SK-N-SH treated with all-trans-retinoic acid at 6 μM for 48 hours (cell line): ENCODE results near the gene IFNAR2.

ENCODE experiments used
- ATAC-seq: fragments of 200-7000 bp; cut with Tn5 transposase; 3 replicates; pipeline ENCODE4 v1.9.1; 2020; ENCODE audit warnings: mild to moderate bottlenecking, moderate library complexity
- ARNTL ChIP-seq: fragments of 450-650 bp; formaldehyde crosslinking; IDR thresholded peaks from 2 replicates; pipeline ENCODE4 v1.5.0; 2020; ENCODE audit warnings: low read depth, mild to moderate bottlenecking, moderate library complexity, borderline replicate concordance
- CREB5 ChIP-seq: fragments of 250-450 bp; sonication (Bioruptor Pico); IDR thresholded peaks from 2 replicates; pipeline ENCODE4 v1.5.1; 2020; ENCODE audit warnings: low read depth, mild to moderate bottlenecking, moderate library complexity
- CSDC2 ChIP-seq: fragments of 250-450 bp; sonication (Bioruptor Pico); IDR thresholded peaks from 2 replicates; pipeline ENCODE4 v1.5.0; 2020; ENCODE audit warnings: mild to moderate bottlenecking, moderate library complexity
- CSRNP3 ChIP-seq: fragments of 250-450 bp; sonication (Bioruptor Pico); IDR thresholded peaks from 2 replicates; pipeline ENCODE4 v1.5.1; 2021; ENCODE audit warnings: mild to moderate bottlenecking, moderate library complexity
- ESRRG ChIP-seq: fragments of 250-450 bp; sonication (Bioruptor Pico); IDR thresholded peaks from 2 replicates; pipeline ENCODE4 v1.6.1; 2021; ENCODE audit warnings: mild to moderate bottlenecking
- GLIS3 ChIP-seq: fragments of 250-450 bp; sonication (Bioruptor Pico); IDR thresholded peaks from 2 replicates; pipeline ENCODE4 v1.5.0; 2020; ENCODE audit warnings: mild to moderate bottlenecking, moderate library complexity
- ISL1 ChIP-seq: fragments of 250-450 bp; sonication (Bioruptor Pico); IDR thresholded peaks from 2 replicates; pipeline ENCODE4 v2.1.2; 2022; ENCODE audit warnings: mild to moderate bottlenecking, moderate library complexity
- OSR1 ChIP-seq: fragments of 250-450 bp; sonication (Bioruptor Pico); IDR thresholded peaks from 2 replicates; pipeline ENCODE4 v1.8.0; 2022; ENCODE audit warnings: moderate library complexity, mild to moderate bottlenecking, inconsistent platforms
- PPARA ChIP-seq: fragments of 250-450 bp; sonication (Bioruptor Pico); IDR thresholded peaks from 2 replicates; pipeline ENCODE4 v1.5.0; 2020; ENCODE audit warnings: mild to moderate bottlenecking, borderline replicate concordance
- RARB ChIP-seq: fragments of 250-450 bp; sonication (Bioruptor Pico); IDR thresholded peaks from 2 replicates; pipeline ENCODE4 v1.8.0; 2021; ENCODE audit warnings: mild to moderate bottlenecking, moderate library complexity
- SNAI2 ChIP-seq: fragments of 250-450 bp; sonication (Bioruptor Pico); IDR thresholded peaks from 2 replicates; pipeline ENCODE4 v1.5.0; 2020; ENCODE audit warnings: mild to moderate bottlenecking, moderate library complexity
- TCF4 ChIP-seq: fragments of 250-450 bp; sonication (Bioruptor Pico); IDR thresholded peaks from 2 replicates; pipeline ENCODE4 v1.8.0; 2021; ENCODE audit warnings: mild to moderate bottlenecking, moderate library complexity, borderline replicate concordance
- TOX ChIP-seq: fragments of 250-450 bp; sonication (Bioruptor Pico); IDR thresholded peaks from 2 replicates; pipeline ENCODE4 v1.8.0; 2021; ENCODE audit warnings: mild to moderate bottlenecking, moderate library complexity, borderline replicate concordance
- TSHZ2 ChIP-seq: fragments of 250-450 bp; sonication (Bioruptor Pico); IDR thresholded peaks from 2 replicates; pipeline ENCODE4 v1.5.0; 2020; ENCODE audit warnings: mild to moderate bottlenecking, moderate library complexity
- ZC3H10 ChIP-seq: fragments of 250-450 bp; sonication (Bioruptor Pico); IDR thresholded peaks from 2 replicates; pipeline ENCODE4 v1.5.1; 2021; ENCODE audit warnings: mild to moderate bottlenecking, moderate library complexity
- ZFP3 ChIP-seq: fragments of 250-450 bp; sonication (Bioruptor Pico); IDR thresholded peaks from 2 replicates; pipeline ENCODE4 v1.5.0; 2020; ENCODE audit warnings: mild to moderate bottlenecking, moderate library complexity
- ZNF565 ChIP-seq: fragments of 450-650 bp; formaldehyde crosslinking; conservative IDR thresholded peaks from 2 replicates; pipeline ENCODE4 v1.5.0; 2020; ENCODE audit warnings: low read depth, mild to moderate bottlenecking, moderate library complexity
- ZNF70 ChIP-seq: fragments of 450-650 bp; formaldehyde crosslinking; IDR thresholded peaks from 2 replicates; pipeline ENCODE4 v1.5.0; 2020; ENCODE audit warnings: mild to moderate bottlenecking, moderate library complexity
- TF ChIP-seq, protein P1 (sequence below): fragments of 250-450 bp; sonication (Bioruptor Pico); IDR thresholded peaks from 2 replicates; pipeline ENCODE4 v1.8.0; 2020; ENCODE audit warnings: mild to moderate bottlenecking, moderate library complexity, borderline replicate concordance
- TF ChIP-seq, protein P2 (sequence below): fragments of 250-450 bp; sonication (Bioruptor Pico); IDR thresholded peaks from 2 replicates; pipeline ENCODE4 v1.8.0; 2021; ENCODE audit warnings: low read depth, mild to moderate bottlenecking, moderate library complexity, borderline replicate concordance

IFNAR2 gene

GRCh38 chr21:33259428-33259827 is 29.7 kb downstream of the IFNAR2 start:
- TF ChIP-seq ZNF565 (CRISPR knock-in tag) (no peak), ESRRG (CRISPR knock-in tag) (no peak), CSDC2 (no peak), ISL1 (CRISPR knock-in tag) (no peak), CREB5 (no peak), SNAI2 (no peak), RARB (no peak), GLIS3 (CRISPR knock-in tag) (no peak), TSHZ2 (CRISPR knock-in tag) (no peak), ZFP3 (no peak), TOX (CRISPR knock-in tag) (no peak), ZNF70 (CRISPR knock-in tag) (no peak), OSR1 (no peak), ZC3H10 (CRISPR knock-in tag) (no peak), CSRNP3 (CRISPR knock-in tag) (no peak), ARNTL (CRISPR knock-in tag) (no peak)
- TF ChIP-seq, protein P1, sequence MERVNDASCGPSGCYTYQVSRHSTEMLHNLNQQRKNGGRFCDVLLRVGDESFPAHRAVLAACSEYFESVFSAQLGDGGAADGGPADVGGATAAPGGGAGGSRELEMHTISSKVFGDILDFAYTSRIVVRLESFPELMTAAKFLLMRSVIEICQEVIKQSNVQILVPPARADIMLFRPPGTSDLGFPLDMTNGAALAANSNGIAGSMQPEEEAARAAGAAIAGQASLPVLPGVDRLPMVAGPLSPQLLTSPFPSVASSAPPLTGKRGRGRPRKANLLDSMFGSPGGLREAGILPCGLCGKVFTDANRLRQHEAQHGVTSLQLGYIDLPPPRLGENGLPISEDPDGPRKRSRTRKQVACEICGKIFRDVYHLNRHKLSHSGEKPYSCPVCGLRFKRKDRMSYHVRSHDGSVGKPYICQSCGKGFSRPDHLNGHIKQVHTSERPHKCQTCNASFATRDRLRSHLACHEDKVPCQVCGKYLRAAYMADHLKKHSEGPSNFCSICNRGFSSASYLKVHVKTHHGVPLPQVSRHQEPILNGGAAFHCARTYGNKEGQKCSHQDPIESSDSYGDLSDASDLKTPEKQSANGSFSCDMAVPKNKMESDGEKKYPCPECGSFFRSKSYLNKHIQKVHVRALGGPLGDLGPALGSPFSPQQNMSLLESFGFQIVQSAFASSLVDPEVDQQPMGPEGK: no peak
- no peak for ATAC-seq

DNA sequence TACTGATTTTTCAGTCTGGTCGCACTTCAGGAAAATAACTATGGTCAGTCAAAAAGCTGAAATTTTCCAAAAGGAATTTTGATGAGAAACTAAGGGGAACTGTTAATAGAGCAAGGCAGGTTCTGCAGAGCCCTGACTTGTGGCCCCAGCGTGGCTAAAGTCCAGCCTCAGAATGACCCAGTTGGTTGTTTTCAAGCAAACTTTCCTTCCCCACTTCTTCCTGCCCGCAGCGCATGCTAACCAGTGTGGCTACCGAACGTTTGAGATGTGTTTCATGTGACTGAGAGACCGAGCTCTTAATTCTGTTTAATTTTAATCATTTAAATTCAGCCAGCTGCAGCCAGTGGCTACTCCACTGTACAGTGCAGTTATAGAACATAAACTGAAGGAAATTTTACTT is 30.3 kb downstream of the IFNAR2 start:
- ATAC-seq: no peak
- TF ChIP-seq, protein P2, sequence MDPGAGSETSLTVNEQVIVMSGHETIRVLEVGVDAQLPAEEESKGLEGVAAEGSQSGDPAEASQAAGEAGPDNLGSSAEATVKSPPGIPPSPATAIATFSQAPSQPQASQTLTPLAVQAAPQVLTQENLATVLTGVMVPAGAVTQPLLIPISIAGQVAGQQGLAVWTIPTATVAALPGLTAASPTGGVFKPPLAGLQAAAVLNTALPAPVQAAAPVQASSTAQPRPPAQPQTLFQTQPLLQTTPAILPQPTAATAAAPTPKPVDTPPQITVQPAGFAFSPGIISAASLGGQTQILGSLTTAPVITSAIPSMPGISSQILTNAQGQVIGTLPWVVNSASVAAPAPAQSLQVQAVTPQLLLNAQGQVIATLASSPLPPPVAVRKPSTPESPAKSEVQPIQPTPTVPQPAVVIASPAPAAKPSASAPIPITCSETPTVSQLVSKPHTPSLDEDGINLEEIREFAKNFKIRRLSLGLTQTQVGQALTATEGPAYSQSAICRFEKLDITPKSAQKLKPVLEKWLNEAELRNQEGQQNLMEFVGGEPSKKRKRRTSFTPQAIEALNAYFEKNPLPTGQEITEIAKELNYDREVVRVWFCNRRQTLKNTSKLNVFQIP: no peak
- no peak for TF ChIP-seq CSRNP3 (CRISPR knock-in tag)
- TF ChIP-seq SNAI2: no peak
- no peak for TF ChIP-seq ZC3H10 (CRISPR knock-in tag)
- TF ChIP-seq, protein P1: no peak
- no peak for TF ChIP-seq ZNF70 (CRISPR knock-in tag)
- TF ChIP-seq PPARA (CRISPR knock-in tag): no peak
- TF ChIP-seq TCF4 (CRISPR knock-in tag): no peak
- TF ChIP-seq TSHZ2 (CRISPR knock-in tag): no peak
